Kidney (tissue), 14 donors: Measurements from ENCODE around the gene SLC25A25. TPM values are rescaled to one million over a fixed set of nuclear protein-coding genes. Genes with fewer than 3 reads are reported as not detected.

Experiments used
- DNase-seq, 5 donors: peaks; one replicate each; pipeline ENCODE4 v3.0.0-alpha.2; 2013 to 2020
- FAIRE-seq: peaks from 2 replicates; lab custom pipeline; 2012; peaks lifted over from hg19 to GRCh38; lab: Jason Lieb, UNC
- H3K27ac ChIP-seq, 2 donors: one replicate each; pipeline ENCODE4 v1.7.0; 2013; ENCODE audit warnings: low read depth in 2 of 2, low read length in 2 of 2, inconsistent platforms in 1 of 2
- H3K27me3 ChIP-seq: one replicate; pipeline ENCODE4 v1.7.1; 2013; ENCODE audit warnings: low read length, inconsistent platforms; ENCODE audit not compliant: control insufficient read depth, insufficient read depth
- H3K36me3 ChIP-seq, 3 donors: one replicate each; pipeline versions ENCODE4 v1.7.0 to v1.7.1; 2013; ENCODE audit warnings: low read length in 3 of 3, control low read depth in 1 of 3, inconsistent platforms in 1 of 3; ENCODE audit not compliant: insufficient read depth in 3 of 3, control insufficient read depth in 2 of 3
- H3K4me1 ChIP-seq, 3 donors: one replicate each; pipeline versions ENCODE4 v1.7.0 to v1.7.1; 2013; ENCODE audit warnings: low read length in 3 of 3, inconsistent platforms in 1 of 3, low read depth in 1 of 3; ENCODE audit not compliant: control insufficient read depth in 2 of 3, insufficient read depth in 2 of 3
- H3K4me3 ChIP-seq, 3 donors: one replicate each; pipeline versions ENCODE4 v1.7.0 to v1.8.1; 2013; ENCODE audit warnings: low read length in 3 of 3, control low read depth in 1 of 3, inconsistent platforms in 1 of 3
- H3K9ac ChIP-seq, 3 donors: one replicate each; pipeline versions ENCODE4 v1.7.0 to v1.7.1; 2013; ENCODE audit warnings: low read length in 3 of 3, control low read depth in 1 of 3, inconsistent platforms in 1 of 3
- H3K9me3 ChIP-seq, 3 donors: one replicate each; pipeline versions ENCODE4 v1.7.0 to v1.7.1; 2013; ENCODE audit warnings: low read length in 3 of 3, control low read depth in 1 of 3, inconsistent platforms in 1 of 3; ENCODE audit not compliant: control insufficient read depth in 2 of 3, insufficient read depth in 1 of 3
- CTCF ChIP-seq: IDR thresholded peaks from 3 replicates; pipeline ENCODE4 v1.5.1; 2012; ENCODE audit warnings: mild to moderate bottlenecking, moderate library complexity, borderline replicate concordance; ENCODE audit not compliant: insufficient read depth; ENCODE audit errors: extremely low read depth
- intact Hi-C: fragments of 100-400 bp; cut with DNase I; formaldehyde crosslinking; loops from one replicate; pipeline ENCODE4 v1.11.1; 2022
- polyA plus RNA-seq: library from polyadenylated mRNA; stranded (reverse); fragments of 350-450 nt; fragmentation: Illumina TruSeq; extraction: RNeasy Lipid Tissue Mini Kit (QIAGEN cat#74804); gene quantifications from one replicate; pipeline ENCODE4 v1.2.3, GENCODE V29; 2014; ENCODE audit warnings: low read depth, low replicate concordance; ENCODE audit not compliant: insufficient read depth
- total RNA-seq: library from RNA; stranded (reverse); fragmentation: NEBNext Ultra II Directional; extraction: Animal tissue kit (Norgen Biotek cat#: 25700); gene quantifications from one replicate; pipeline ENCODE4 v1.2.1, GENCODE V29; 2021
- donor health status: control.
- donor health status: control.
- donor health status: control.
- donor health status: control.
- donor health status: control.
- donor health status: DM: yes; HTN: yes; CAD: no.
- donor health status: Normal renal cell carcinoma (clear cell type).

SLC25A25 gene
- total and polyA plus RNA-seq, 2 donors from 2014 or later: 20.4 to 24.9 TPM

GRCh38 chr9:128099932-128100491 is 32.0 kb downstream of the SLC25A25 start:
- no peak for TF ChIP-seq CTCF
- intact Hi-C loops: no loop called here

GRCh38 chr9:128100581-128100980 is 32.5 kb downstream of the SLC25A25 start:
- Histone ChIP-seq H3K36me3 (peaks cover 6 to 33% (median 20%) of the 10 kb centered on the region in 3 donors), H3K9me3 (no peaks in the 10 kb centered on the region), H3K27ac (peak overlapping the region; percentile 98 to 99), H3K4me1 (peaks cover 0 to 58% (median 58%) of the 10 kb centered on the region in 3 donors), H3K9ac (peak overlapping the region in 2 of 3 donors; percentile 44 to 99), H3K27me3 (no peaks in the 10 kb centered on the region), H3K4me3 (peak overlapping the region in 2 of 3 donors; percentile 82 to 83)
- intact Hi-C loops: no loop called here
- TF ChIP-seq CTCF: no peak
- no peak for FAIRE-seq
- peak in 1 of 5 donors; percentile 47 for DNase-seq

More at GRCh38 chr9:128099932-128100491, 32.0 kb downstream of the SLC25A25 start:
- peak overlapping the region in 2 of 3 donors; percentile 82 to 99 for H3K9ac ChIP-seq
- peak overlapping the region; percentile 98 to 99 for H3K27ac ChIP-seq
- DNase-seq (peak in 3 of 5 donors; percentile 28 to 68 (median 57)), FAIRE-seq (no peak)
- peaks cover 6 to 29% (median 18%) of the 10 kb centered on the region in 3 donors for H3K36me3 ChIP-seq
- peaks cover 0 to 61% (median 58%) of the 10 kb centered on the region in 3 donors for H3K4me1 ChIP-seq
- H3K4me3 ChIP-seq: peak overlapping the region in 2 of 3 donors; percentile 82 to 83
- H3K27me3 ChIP-seq: no peaks in the 10 kb centered on the region
- H3K9me3 ChIP-seq: no peaks in the 10 kb centered on the region

GRCh38 chr9:128101231-128101661 is 33.2 kb downstream of the SLC25A25 start:
- TF ChIP-seq CTCF: no peak
- Histone ChIP-seq H3K27me3 (no peaks in the 10 kb centered on the region), H3K27ac (peak overlapping the region; percentile 98 to 99), H3K4me1 (peaks cover 0 to 58% (median 58%) of the 10 kb centered on the region in 3 donors), H3K4me3 (peak overlapping the region in 2 of 3 donors; percentile 82 to 83), H3K9me3 (no peaks in the 10 kb centered on the region), H3K36me3 (peaks cover 6 to 39% (median 25%) of the 10 kb centered on the region in 3 donors), H3K9ac (peak overlapping the region in 2 of 3 donors; percentile 20 to 99)
- intact Hi-C loops: no loop called here
- FAIRE-seq (no peak), DNase-seq (peak in 3 of 5 donors; percentile 63 to 79 (median 77))
